Measurements from ENCODE around the gene PSME3. TPM values are rescaled to one million over a fixed set of nuclear protein-coding genes. Genes with fewer than 3 reads are reported as not detected.
"Not testable (repeated sequence)": the region's sequence is repeated elsewhere in the genome, so short reads cannot be mapped to it uniquely, and the experiment has no call there.

The PSME3 gene
- total RNA-seq, 1 donor from 2014 or later = 116 TPM

DNA sequence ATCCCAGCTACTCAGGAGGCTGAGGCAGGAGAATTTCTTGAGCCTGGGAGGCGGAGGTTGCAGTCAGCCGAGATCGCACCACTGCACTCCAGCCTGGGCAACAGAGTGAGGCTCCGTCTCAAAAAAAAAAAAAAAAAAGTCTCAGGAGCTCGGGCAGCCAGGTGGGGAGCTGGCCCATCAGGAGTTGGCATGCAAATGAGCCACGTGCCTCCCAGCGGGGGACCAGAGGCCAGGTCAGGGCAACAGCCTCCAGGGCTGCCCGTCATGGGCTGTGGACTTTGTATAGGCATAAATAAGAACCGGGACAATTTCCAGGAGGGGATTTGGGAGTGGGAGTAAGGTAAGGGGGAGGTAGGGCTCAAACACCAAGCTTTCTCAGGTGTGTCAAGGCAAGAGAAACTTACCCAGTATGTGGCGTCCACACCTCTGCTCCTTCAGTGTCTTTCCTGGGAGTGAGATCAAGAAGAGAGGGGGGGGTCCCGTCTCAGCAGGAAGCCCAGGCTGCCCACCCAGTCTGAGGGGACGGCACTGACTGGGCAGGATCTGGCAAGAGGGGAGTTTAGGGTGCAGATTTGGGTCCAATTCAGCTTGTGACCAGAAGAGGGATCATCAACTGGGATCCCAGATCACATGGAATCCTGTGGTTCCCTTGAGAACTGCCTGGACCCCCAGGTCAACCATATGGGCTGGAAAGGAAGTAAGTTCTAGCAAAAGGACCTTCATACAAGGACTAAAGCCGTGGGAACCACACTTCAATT lies 45.1 kb downstream of the PSME3 start:
- no peaks in the 10 kb centered on the region for H3K4me1 Mint-ChIP-seq (ENCODE audit: unreplicated experiment)
- no peak overlapping the region for H3K4me3 Mint-ChIP-seq
- TF ChIP-seq, protein P1, sequence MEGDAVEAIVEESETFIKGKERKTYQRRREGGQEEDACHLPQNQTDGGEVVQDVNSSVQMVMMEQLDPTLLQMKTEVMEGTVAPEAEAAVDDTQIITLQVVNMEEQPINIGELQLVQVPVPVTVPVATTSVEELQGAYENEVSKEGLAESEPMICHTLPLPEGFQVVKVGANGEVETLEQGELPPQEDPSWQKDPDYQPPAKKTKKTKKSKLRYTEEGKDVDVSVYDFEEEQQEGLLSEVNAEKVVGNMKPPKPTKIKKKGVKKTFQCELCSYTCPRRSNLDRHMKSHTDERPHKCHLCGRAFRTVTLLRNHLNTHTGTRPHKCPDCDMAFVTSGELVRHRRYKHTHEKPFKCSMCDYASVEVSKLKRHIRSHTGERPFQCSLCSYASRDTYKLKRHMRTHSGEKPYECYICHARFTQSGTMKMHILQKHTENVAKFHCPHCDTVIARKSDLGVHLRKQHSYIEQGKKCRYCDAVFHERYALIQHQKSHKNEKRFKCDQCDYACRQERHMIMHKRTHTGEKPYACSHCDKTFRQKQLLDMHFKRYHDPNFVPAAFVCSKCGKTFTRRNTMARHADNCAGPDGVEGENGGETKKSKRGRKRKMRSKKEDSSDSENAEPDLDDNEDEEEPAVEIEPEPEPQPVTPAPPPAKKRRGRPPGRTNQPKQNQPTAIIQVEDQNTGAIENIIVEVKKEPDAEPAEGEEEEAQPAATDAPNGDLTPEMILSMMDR (conservative IDR thresholded peaks at IDR 0.05) = no peak
- H3K36me3 Mint-ChIP-seq = no peaks in the 10 kb centered on the region
- H3K9me3 Mint-ChIP-seq = no peaks in the 10 kb centered on the region
- peaks cover 46% of the 10 kb centered on the region for H3K27me3 Mint-ChIP-seq
- no peak overlapping the region for H3K27ac Mint-ChIP-seq
- no peak for DNase-seq (ENCODE audit: extremely low spot score, unreplicated experiment)

DNA sequence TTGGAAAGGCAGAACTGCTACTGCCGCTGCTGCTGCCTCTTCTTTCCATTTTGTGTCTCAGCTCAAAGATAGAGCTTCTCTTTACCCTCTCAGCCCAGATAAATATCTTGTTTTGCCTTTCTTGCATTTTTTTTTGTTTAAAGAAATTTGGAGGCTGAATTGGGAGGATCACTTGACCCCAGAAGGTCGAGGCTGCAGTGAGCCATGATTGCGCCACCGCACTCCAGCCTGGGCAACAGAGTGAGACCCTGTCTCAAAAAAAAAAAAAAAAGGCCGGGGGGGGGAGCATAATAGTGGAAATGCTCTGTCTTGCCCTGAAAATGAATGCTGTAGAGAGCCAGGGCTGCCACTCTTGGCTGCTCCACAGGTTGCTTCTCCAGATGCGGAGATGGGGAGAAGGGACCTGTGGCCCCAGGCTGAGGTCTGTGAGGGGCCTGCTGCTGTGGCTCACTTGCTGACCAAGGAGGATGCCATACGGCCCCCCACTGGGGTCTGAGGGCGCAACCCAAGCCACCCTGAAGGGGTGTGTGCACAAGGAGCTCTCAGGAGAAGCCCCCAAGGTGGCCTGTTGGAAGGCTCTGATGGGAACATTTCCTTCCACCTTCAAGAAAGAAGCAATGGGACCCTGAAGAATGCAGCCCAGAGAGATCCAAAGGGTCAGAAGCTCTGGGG lies 45.9 kb downstream of the PSME3 start:
- Mint-ChIP-seq H3K27ac (no peak overlapping the region), H3K9me3 (no peaks in the 10 kb centered on the region), H3K27me3 (peaks cover 43% of the 10 kb centered on the region), H3K4me1 (ENCODE audit: unreplicated experiment) (no peaks in the 10 kb centered on the region), H3K4me3 (no peak overlapping the region), H3K36me3 (no peaks in the 10 kb centered on the region)
- TF ChIP-seq, protein P1 (conservative IDR thresholded peaks at IDR 0.05) = no peak
- no peak for DNase-seq (ENCODE audit: extremely low spot score, unreplicated experiment)

DNA sequence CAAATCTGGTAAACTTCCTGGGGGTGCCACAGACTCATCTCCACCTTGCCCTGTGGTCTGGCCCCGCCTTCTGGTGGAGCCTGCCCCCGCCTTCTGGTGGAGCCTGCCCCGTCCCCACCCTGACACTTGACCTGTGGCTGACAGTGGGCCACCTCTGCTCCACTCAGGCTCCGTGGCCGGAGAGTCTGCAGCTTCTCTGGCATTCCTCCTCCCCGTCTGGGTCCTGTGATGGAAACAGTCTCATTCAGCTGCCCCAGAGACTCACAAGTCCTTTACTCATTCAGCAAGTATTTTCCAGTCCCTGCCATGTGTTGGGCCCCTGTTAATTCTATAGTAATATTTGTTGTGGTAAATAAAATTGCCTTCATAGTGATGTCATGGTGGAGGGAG lies 46.4 kb downstream of the PSME3 start:
- no peak for DNase-seq (ENCODE audit: extremely low spot score, unreplicated experiment)
- Mint-ChIP-seq H3K4me3 (no peak overlapping the region), H3K27ac (no peak overlapping the region)

DNA sequence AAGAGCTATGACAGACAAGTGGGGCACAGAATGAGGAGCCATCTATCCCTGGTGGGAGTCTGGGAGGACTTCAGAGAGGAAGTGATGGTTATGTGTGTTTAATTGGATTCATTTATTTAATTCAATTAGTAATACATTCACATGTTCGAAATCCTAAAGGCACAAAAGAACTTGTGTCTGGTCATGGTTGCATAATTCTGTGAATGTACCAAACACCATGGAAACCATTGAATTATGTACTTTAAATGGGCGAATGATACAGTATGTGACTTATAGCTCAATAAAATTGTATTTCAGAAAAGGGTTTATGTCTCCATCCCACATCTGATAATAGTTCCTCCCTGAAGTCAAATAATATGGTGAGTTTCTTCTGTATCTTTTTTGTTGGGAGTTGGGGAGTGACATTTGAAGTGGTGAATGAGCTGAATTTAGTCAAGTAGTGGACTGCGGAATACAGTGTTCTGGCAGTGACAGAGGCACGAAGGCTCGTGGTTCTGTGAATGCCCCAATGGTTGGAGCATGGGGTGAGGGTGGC lies 47.6 kb downstream of the PSME3 start:
- no peak for DNase-seq (ENCODE audit: extremely low spot score, unreplicated experiment)
- Mint-ChIP-seq H3K36me3 (no peaks in the 10 kb centered on the region), H3K4me3 (no peak overlapping the region), H3K27ac (no peak overlapping the region), H3K9me3 (no peaks in the 10 kb centered on the region), H3K27me3 (peaks cover 40% of the 10 kb centered on the region), H3K4me1 (ENCODE audit: unreplicated experiment) (no peaks in the 10 kb centered on the region)
- TF ChIP-seq, protein P1 (conservative IDR thresholded peaks at IDR 0.05) = no peak

More for the DNA sequence above, 46.4 kb downstream of the PSME3 start:
- H3K9me3 Mint-ChIP-seq = no peaks in the 10 kb centered on the region
- peaks cover 43% of the 10 kb centered on the region for H3K27me3 Mint-ChIP-seq
- no peaks in the 10 kb centered on the region for H3K36me3 Mint-ChIP-seq
- TF ChIP-seq, protein P1 (conservative IDR thresholded peaks at IDR 0.05) = no peak
- no peaks in the 10 kb centered on the region for H3K4me1 Mint-ChIP-seq (ENCODE audit: unreplicated experiment)

DNA sequence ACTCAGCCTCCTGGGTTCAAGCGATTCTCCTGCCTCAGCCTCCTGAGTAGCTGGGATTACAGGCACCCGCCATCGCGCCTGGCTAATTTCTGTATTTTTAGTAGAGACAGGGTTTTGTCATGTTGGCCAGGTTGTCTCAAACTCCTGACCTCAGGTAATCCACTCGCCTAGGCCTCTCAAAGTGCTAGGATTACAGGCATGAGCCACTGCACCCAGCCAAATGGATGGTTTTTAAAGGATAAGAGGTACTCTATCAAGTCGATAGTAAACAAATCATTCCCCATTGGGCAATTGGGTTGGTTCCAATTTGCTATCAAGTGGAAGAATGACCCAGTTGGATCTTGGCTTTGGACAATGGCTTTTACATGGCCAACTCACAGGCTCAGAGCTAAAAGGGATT lies 48.5 kb downstream of the PSME3 start:
- peaks cover 38% of the 10 kb centered on the region for H3K27me3 Mint-ChIP-seq
- H3K4me3 Mint-ChIP-seq; H3K36me3 Mint-ChIP-seq; H3K27ac Mint-ChIP-seq; H3K9me3 Mint-ChIP-seq; DNase-seq (ENCODE audit: extremely low spot score, unreplicated experiment); H3K4me1 Mint-ChIP-seq (ENCODE audit: unreplicated experiment): not testable (repeated sequence)

DNA sequence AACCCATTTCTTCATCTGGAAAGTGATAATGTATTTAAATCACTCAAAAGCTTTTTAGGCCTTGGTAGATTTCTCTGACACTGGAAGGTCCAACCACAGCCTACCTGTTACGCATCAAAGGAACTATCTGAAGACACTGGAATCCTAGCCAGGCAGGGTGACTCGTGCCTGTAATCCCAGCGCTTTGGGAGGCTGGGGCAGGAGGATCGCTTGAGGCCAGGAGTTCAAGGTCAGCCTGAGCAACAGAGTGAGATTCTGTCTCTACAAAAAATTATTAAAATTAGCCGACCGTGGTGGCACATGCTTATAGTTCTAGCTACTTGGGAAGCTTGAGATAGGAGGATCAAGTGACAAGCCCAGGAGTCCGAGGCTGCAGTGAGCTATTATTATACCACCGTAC lies 49.0 kb downstream of the PSME3 start:
- H3K36me3 Mint-ChIP-seq = no peaks in the 10 kb centered on the region
- peaks cover 34% of the 10 kb centered on the region for H3K27me3 Mint-ChIP-seq
- no peaks in the 10 kb centered on the region for H3K4me1 Mint-ChIP-seq (ENCODE audit: unreplicated experiment)
- DNase-seq (ENCODE audit: extremely low spot score, unreplicated experiment) = no peak
- TF ChIP-seq, protein P1 (conservative IDR thresholded peaks at IDR 0.05) = no peak
- no peak overlapping the region for H3K27ac Mint-ChIP-seq
- no peaks in the 10 kb centered on the region for H3K9me3 Mint-ChIP-seq
- H3K4me3 Mint-ChIP-seq = no peak overlapping the region
